Measurements from ENCODE around the gene TTC1. TPM values are rescaled to one million over a fixed set of nuclear protein-coding genes. Genes with fewer than 3 reads are reported as not detected.

TTC1 gene
- total RNA-seq, 1 donor from 2014 or later: 46.3 TPM

DNA sequence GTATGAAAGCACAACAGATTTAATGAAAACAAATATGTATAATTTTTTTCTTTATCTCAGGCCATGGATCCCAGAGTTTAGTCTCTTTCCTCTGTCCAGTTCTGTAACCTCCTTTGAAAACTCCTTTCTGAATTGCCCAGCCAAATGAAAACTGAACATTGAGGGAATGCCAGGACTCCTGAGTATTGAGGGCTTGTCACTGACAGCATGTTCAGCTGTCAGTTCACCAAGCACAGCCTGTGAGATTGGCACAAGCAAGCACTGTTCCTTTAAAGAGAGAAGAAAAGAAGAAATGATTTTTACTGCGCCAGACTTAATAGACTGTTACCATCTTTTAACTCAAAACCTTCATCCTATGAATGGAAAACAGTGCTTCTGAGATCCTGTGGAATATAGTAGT is 27.3 kb downstream of the TTC1 start:
- Mint-ChIP-seq H3K36me3 (ENCODE audit: insufficient read depth) (peaks cover 14% of the 10 kb centered on the region), H3K4me3 (ENCODE audit: low read depth) (no peak overlapping the region), H3K9me3 (ENCODE audit: low read depth) (no peaks in the 10 kb centered on the region), H3K27me3 (no peaks in the 10 kb centered on the region), H3K4me1 (ENCODE audit: low read depth) (no peaks in the 10 kb centered on the region), H3K27ac (no peak overlapping the region)
- TF ChIP-seq, protein P1, sequence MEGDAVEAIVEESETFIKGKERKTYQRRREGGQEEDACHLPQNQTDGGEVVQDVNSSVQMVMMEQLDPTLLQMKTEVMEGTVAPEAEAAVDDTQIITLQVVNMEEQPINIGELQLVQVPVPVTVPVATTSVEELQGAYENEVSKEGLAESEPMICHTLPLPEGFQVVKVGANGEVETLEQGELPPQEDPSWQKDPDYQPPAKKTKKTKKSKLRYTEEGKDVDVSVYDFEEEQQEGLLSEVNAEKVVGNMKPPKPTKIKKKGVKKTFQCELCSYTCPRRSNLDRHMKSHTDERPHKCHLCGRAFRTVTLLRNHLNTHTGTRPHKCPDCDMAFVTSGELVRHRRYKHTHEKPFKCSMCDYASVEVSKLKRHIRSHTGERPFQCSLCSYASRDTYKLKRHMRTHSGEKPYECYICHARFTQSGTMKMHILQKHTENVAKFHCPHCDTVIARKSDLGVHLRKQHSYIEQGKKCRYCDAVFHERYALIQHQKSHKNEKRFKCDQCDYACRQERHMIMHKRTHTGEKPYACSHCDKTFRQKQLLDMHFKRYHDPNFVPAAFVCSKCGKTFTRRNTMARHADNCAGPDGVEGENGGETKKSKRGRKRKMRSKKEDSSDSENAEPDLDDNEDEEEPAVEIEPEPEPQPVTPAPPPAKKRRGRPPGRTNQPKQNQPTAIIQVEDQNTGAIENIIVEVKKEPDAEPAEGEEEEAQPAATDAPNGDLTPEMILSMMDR (IDR thresholded peaks at IDR 0.05; ENCODE audit: unreplicated experiment): no peak
- no peak for DNase-seq (ENCODE audit: low spot score, unreplicated experiment)

DNA sequence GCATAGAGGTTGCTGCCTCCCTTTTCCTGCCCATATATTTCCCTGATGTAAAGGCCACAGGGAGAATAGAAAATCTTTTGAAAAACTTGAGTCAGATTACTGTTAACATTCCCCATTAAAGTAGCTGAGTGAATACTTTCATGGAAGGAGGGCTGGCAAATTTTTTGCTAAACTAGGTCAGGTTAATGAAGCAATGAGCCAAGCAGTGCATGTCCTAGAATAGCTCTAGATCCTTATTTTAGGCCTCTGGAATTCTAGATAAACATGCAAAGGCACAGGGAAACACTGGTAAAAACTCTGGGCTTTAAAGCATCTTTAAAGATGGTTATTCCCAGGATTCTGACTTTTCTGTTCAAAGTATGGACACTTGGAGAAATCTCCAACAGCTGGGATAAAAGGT is 27.9 kb downstream of the TTC1 start:
- TF ChIP-seq, protein P1 (IDR thresholded peaks at IDR 0.05; ENCODE audit: unreplicated experiment): no peak
- DNase-seq (ENCODE audit: low spot score, unreplicated experiment): no peak
- Mint-ChIP-seq H3K4me3 (ENCODE audit: low read depth) (no peak overlapping the region), H3K36me3 (ENCODE audit: insufficient read depth) (peaks cover 14% of the 10 kb centered on the region), H3K4me1 (ENCODE audit: low read depth) (no peaks in the 10 kb centered on the region), H3K27ac (no peak overlapping the region), H3K27me3 (no peaks in the 10 kb centered on the region), H3K9me3 (ENCODE audit: low read depth) (no peaks in the 10 kb centered on the region)

DNA sequence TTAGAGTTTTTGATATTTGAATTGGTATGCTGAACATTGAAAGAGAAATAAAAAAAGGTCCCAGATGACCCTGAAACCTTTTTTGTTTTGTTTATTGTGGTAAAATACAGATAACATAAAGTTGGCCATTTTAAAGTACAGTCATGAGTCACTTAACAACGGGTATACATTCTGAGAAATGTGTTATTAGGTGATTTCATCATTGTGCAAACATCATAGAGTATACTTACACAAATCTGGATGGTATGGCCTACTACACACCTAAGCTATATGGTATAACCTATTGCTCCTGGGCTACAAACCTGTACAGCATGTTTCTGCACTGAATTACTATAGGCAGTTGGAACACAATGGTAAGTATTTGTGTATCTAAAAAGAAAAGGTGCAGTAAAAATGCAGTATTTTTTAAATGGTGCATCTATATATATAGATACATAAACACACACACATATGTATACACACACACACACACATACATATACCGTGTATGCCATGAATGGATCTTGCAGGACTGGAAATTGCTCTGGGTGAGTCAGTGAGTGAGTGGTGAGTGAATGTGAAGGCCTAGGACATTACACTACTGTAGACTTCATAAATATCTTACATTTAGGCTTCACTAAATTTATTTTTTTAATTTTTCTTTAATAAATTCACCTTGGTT is 31.0 kb downstream of the TTC1 start:
- Mint-ChIP-seq H3K36me3 (ENCODE audit: insufficient read depth) (peaks cover 13% of the 10 kb centered on the region), H3K4me1 (ENCODE audit: low read depth) (no peaks in the 10 kb centered on the region), H3K27ac (no peak overlapping the region)

DNA sequence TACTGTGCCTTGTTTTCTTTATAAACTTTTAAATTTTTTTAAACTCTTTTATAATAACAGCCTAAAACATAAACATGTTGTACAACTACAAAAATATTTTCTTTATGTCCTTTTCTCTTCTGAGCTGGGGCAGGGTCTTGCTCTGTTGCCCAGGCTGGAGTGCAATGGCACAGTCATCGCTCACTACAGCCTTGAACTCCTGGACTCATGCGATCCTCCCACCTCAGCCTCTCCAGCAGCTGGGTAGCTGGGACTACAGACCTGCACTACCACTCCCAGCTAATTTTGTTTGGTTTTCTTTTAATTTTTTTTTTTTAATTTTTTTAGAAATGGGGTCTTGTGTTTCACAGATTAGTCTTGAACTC is 31.5 kb downstream of the TTC1 start:
- H3K27ac Mint-ChIP-seq: no peak overlapping the region
- H3K4me1 Mint-ChIP-seq (ENCODE audit: low read depth): no peaks in the 10 kb centered on the region
- DNase-seq (ENCODE audit: low spot score, unreplicated experiment): no peak
- H3K4me3 Mint-ChIP-seq (ENCODE audit: low read depth): no peak overlapping the region
- no peaks in the 10 kb centered on the region for H3K27me3 Mint-ChIP-seq
- no peaks in the 10 kb centered on the region for H3K9me3 Mint-ChIP-seq (ENCODE audit: low read depth)
- peaks cover 13% of the 10 kb centered on the region for H3K36me3 Mint-ChIP-seq (ENCODE audit: insufficient read depth)
- TF ChIP-seq, protein P1 (IDR thresholded peaks at IDR 0.05; ENCODE audit: unreplicated experiment): no peak

More for the DNA sequence above, 31.0 kb downstream of the TTC1 start:
- Mint-ChIP-seq H3K27me3 (no peaks in the 10 kb centered on the region), H3K4me3 (ENCODE audit: low read depth) (no peak overlapping the region), H3K9me3 (ENCODE audit: low read depth) (no peaks in the 10 kb centered on the region)
- no peak for DNase-seq (ENCODE audit: low spot score, unreplicated experiment)
- TF ChIP-seq, protein P1 (IDR thresholded peaks at IDR 0.05; ENCODE audit: unreplicated experiment): no peak

DNA sequence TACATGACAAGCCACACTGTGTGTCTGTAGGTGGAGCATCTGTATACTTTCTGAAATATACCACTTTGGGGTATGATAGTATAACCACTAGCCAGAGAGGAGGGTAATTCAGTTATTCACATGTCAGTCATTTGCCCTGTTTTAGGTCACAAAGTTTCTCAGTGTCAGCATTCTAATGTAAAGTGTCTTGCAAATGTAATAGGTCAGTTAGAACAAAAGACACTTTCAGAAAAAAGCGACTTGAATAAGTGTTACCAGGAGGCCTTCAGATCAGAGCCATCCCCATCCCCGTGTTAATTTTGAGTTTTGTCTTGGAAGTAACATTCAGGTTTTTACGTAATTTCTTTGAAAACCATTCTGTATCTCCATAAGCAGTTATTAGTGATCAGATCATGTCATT is 33.7 kb downstream of the TTC1 start:
- no peak overlapping the region for H3K4me3 Mint-ChIP-seq (ENCODE audit: low read depth)
- no peaks in the 10 kb centered on the region for H3K9me3 Mint-ChIP-seq (ENCODE audit: low read depth)
- H3K36me3 Mint-ChIP-seq (ENCODE audit: insufficient read depth): peaks cover 13% of the 10 kb centered on the region
- no peak for DNase-seq (ENCODE audit: low spot score, unreplicated experiment)
- TF ChIP-seq, protein P1 (IDR thresholded peaks at IDR 0.05; ENCODE audit: unreplicated experiment): no peak
- H3K27ac Mint-ChIP-seq: no peak overlapping the region
- no peaks in the 10 kb centered on the region for H3K4me1 Mint-ChIP-seq (ENCODE audit: low read depth)
- no peaks in the 10 kb centered on the region for H3K27me3 Mint-ChIP-seq

All from progenitor cell of endocrine pancreas (in vitro differentiated cells).